K562 (cell line): ENCODE data around the gene TRIP10. TPM values are rescaled to one million over a fixed set of nuclear protein-coding genes. Genes with fewer than 3 reads are reported as not detected.

ENCODE experiments used
- DIDO1 ChIP-seq: fragments of 450-650 bp; IDR thresholded peaks from 2 replicates; pipeline ENCODE4 v1.6.1; 2016; ENCODE audit warnings: low read depth, missing biosample characterization, missing genetic modification characterization
- ELF2 ChIP-seq: fragments of 250-450 bp; sonication (Bioruptor Pico); IDR thresholded peaks from 2 replicates; pipeline ENCODE4 v1.5.0; 2021; ENCODE audit warnings: mild to moderate bottlenecking
- FOSL1 ChIP-seq: fragments of 200-800 bp; sonication (Bioruptor generic); conservative IDR thresholded peaks from 2 replicates; pipeline ENCODE4 v1.6.1; 2016; ENCODE audit warnings: missing genetic modification characterization, missing compliant biosample characterization
- IFI16 ChIP-seq: fragments of 250-450 bp; sonication (Bioruptor Pico); IDR thresholded peaks from 2 replicates; pipeline ENCODE4 v2.1.2; 2022; ENCODE audit warnings: mild to moderate bottlenecking, inconsistent platforms
- MIER1 ChIP-seq: fragments of 450-650 bp; IDR thresholded peaks from 2 replicates; pipeline ENCODE4 v1.6.1; 2016; ENCODE audit warnings: antibody characterized with exemption, mild to moderate bottlenecking, low read depth
- PCBP1 ChIP-seq: fragments of 200-400 bp; formaldehyde crosslinking; IDR thresholded peaks from 2 replicates; pipeline ENCODE4 v1.6.1; 2018; ENCODE audit warnings: mild to moderate bottlenecking, low read depth, low read length; ENCODE audit not compliant: poor library complexity, severe bottlenecking
- POLR2A ChIP-seq: fragments of 450-650 bp; conservative IDR thresholded peaks from 2 replicates; pipeline ENCODE4 v1.6.1; 2016
- POLR2AphosphoS2 ChIP-seq: IDR thresholded peaks from 2 replicates; pipeline ENCODE4 v1.6.1; 2012; ENCODE audit warnings: low read length, improper control_type of control experiment
- PPARD ChIP-seq: fragments of 250-450 bp; sonication (Bioruptor Pico); IDR thresholded peaks from 2 replicates; pipeline ENCODE4 v1.8.0; 2022; ENCODE audit warnings: inconsistent platforms, mild to moderate bottlenecking, moderate library complexity
- SNRNP70 ChIP-seq: fragments of 200-400 bp; formaldehyde crosslinking; optimal IDR thresholded peaks from 2 replicates; pipeline ENCODE3; 2017; ENCODE audit warnings: low read depth, low read length
- ZBED1 ChIP-seq: IDR thresholded peaks from 2 replicates; pipeline ENCODE4 v1.6.1; 2014
- ZNF3 ChIP-seq: fragments of 250-450 bp; sonication (Bioruptor Pico); IDR thresholded peaks from 2 replicates; pipeline ENCODE4 v1.5.0; 2021; ENCODE audit warnings: mild to moderate bottlenecking, moderate library complexity
- ZNF707 ChIP-seq: fragments of 250-450 bp; sonication (Bioruptor Pico); conservative IDR thresholded peaks from 2 replicates; pipeline ENCODE4 v1.8.0; 2022; ENCODE audit warnings: inconsistent platforms, mild to moderate bottlenecking, moderate library complexity
- ZNF717 ChIP-seq: fragments of 250-450 bp; sonication (Bioruptor Pico); IDR thresholded peaks from 2 replicates; pipeline ENCODE4 v1.5.0; 2021
- ZNF780A ChIP-seq: fragments of 250-450 bp; sonication (Bioruptor Pico); IDR thresholded peaks from 2 replicates; pipeline ENCODE4 v1.5.0; 2021; ENCODE audit warnings: mild to moderate bottlenecking
- polyA plus RNA-seq, 8 experiments: library from polyadenylated mRNA; depleted of rRNA in 4 of 8; stranded (reverse) in 5 of 8; unstranded in 3 of 8; fragments of >200 nt; fragmentation: Nextera tagmentation in 2 of 8; fragmentation: Illumina TruSeq in 1 of 8; extraction: Ambion mirVana in 2 of 8; extraction: Trizol in 1 of 8; gene quantifications; 2 replicates each; pipeline versions ENCODE4 v1.2.1 to v1.2.3, GENCODE V29; 2011 to 2014; ENCODE audit warnings: inconsistent platforms in 1 of 8, missing spikeins in 1 of 8
- total RNA-seq, 7 experiments: library from RNA; depleted of rRNA in 6 of 7; stranded (reverse); fragments of >200 nt in 6 of 7; fragmentation: Illumina TruSeq in 2 of 7; extraction: Trizol in 2 of 7; gene quantifications; 2 replicates each; pipeline versions ENCODE4 v1.2.1 to v1.2.3, GENCODE V29; 2011 to 2021; ENCODE audit warnings: low replicate concordance in 1 of 7
- TF ChIP-seq, protein P1 (sequence below): fragments of 250-450 bp; sonication (Bioruptor Pico); IDR thresholded peaks from 2 replicates; pipeline ENCODE4 v1.4.0; 2020
- TF ChIP-seq, protein P2 (sequence below): fragments of 250-450 bp; sonication (Bioruptor Pico); IDR thresholded peaks from 2 replicates; pipeline ENCODE4 v1.8.0; 2021; ENCODE audit warnings: mild to moderate bottlenecking, moderate library complexity
- TF ChIP-seq, protein P3 (sequence below), 2 experiments: IDR thresholded peaks in 1 of 2; conservative IDR thresholded peaks in 1 of 2; 2 replicates each; pipeline ENCODE4 v1.6.1; 2016; ENCODE audit warnings: low read depth in 2 of 2, mild to moderate bottlenecking in 1 of 2, missing compliant biosample characterization in 1 of 2, missing genetic modification characterization in 1 of 2, moderate library complexity in 1 of 2
- TF ChIP-seq, protein P4 (sequence below): sonication (generic); formaldehyde crosslinking; IDR thresholded peaks from 2 replicates; pipeline ENCODE4 v1.8.0; 2022; ENCODE audit warnings: mild to moderate bottlenecking, low read depth, missing genetic modification reagents

TRIP10 gene
- total and polyA plus RNA-seq, 9 of the 15 experiments (the other 6 are each of a cell fraction or from before 2014, with no cell fraction given), result 1.2 to 66.8 (median 36.1) TPM

DNA sequence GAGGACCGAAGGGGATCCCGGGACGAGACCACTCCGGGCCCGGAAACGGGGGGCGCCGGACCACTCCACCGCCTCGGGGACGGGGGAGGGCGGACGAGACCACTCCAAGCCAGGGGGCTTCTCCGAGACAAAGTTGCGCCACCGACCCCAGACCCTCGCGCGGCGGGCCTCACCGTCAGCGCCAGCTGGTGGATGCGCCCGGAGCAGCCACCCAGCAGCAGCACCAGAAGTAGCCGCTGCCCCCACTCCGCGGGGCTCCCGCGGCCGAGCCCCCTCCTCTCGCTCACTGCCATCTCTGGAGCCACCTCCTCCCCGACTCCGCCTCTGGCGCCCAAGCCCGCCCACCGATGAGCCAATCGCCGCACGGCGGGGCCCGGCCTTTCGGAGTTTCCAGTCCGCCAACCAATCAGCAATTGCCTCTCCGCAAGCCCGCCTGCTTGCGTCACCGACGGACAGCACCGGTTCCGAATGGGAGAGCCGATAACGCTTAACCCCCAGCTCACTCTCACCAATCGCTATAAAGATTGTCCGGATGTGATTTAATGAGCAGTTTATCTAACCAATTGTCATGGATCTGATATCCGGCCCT is 2.1 kb upstream of the TRIP10 start, which contains the start of gene GPR108 (continued):
- TF ChIP-seq, protein P1, sequence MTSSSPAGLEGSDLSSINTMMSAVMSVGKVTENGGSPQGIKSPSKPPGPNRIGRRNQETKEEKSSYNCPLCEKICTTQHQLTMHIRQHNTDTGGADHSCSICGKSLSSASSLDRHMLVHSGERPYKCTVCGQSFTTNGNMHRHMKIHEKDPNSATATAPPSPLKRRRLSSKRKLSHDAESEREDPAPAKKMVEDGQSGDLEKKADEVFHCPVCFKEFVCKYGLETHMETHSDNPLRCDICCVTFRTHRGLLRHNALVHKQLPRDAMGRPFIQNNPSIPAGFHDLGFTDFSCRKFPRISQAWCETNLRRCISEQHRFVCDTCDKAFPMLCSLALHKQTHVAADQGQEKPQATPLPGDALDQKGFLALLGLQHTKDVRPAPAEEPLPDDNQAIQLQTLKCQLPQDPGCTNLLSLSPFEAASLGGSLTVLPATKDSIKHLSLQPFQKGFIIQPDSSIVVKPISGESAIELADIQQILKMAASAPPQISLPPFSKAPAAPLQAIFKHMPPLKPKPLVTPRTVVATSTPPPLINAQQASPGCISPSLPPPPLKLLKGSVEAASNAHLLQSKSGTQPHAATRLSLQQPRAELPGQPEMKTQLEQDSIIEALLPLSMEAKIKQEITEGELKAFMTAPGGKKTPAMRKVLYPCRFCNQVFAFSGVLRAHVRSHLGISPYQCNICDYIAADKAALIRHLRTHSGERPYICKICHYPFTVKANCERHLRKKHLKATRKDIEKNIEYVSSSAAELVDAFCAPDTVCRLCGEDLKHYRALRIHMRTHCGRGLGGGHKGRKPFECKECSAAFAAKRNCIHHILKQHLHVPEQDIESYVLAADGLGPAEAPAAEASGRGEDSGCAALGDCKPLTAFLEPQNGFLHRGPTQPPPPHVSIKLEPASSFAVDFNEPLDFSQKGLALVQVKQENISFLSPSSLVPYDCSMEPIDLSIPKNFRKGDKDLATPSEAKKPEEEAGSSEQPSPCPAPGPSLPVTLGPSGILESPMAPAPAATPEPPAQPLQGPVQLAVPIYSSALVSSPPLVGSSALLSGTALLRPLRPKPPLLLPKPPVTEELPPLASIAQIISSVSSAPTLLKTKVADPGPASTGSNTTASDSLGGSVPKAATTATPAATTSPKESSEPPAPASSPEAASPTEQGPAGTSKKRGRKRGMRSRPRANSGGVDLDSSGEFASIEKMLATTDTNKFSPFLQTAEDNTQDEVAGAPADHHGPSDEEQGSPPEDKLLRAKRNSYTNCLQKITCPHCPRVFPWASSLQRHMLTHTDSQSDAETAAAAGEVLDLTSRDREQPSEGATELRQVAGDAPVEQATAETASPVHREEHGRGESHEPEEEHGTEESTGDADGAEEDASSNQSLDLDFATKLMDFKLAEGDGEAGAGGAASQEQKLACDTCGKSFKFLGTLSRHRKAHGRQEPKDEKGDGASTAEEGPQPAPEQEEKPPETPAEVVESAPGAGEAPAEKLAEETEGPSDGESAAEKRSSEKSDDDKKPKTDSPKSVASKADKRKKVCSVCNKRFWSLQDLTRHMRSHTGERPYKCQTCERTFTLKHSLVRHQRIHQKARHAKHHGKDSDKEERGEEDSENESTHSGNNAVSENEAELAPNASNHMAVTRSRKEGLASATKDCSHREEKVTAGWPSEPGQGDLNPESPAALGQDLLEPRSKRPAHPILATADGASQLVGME (CRISPR knock-in tag), result peak; percentile 62; the same call in 1 of the 2 replicates
- TF ChIP-seq PPARD (CRISPR knock-in tag) (no peak), SNRNP70 (no peak), ZNF707 (CRISPR knock-in tag) (no peak), ZNF780A (CRISPR knock-in tag) (no peak), DIDO1 (tag) (no peak), ZBED1 (no peak), IFI16 (CRISPR knock-in tag) (no peak), MIER1 (peak; percentile 56; the same call in 1 of the 2 replicates), POLR2A (no peak), POLR2AphosphoS2 (no peak), PCBP1 (peak; percentile 99), ZNF717 (CRISPR knock-in tag) (no peak), FOSL1 (tag) (no peak), ZNF3 (CRISPR knock-in tag) (no peak), ELF2 (peak; percentile 74)
- TF ChIP-seq, protein P2, sequence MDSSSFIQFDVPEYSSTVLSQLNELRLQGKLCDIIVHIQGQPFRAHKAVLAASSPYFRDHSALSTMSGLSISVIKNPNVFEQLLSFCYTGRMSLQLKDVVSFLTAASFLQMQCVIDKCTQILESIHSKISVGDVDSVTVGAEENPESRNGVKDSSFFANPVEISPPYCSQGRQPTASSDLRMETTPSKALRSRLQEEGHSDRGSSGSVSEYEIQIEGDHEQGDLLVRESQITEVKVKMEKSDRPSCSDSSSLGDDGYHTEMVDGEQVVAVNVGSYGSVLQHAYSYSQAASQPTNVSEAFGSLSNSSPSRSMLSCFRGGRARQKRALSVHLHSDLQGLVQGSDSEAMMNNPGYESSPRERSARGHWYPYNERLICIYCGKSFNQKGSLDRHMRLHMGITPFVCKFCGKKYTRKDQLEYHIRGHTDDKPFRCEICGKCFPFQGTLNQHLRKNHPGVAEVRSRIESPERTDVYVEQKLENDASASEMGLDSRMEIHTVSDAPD (CRISPR knock-in tag), result no peak
- TF ChIP-seq, protein P3, sequence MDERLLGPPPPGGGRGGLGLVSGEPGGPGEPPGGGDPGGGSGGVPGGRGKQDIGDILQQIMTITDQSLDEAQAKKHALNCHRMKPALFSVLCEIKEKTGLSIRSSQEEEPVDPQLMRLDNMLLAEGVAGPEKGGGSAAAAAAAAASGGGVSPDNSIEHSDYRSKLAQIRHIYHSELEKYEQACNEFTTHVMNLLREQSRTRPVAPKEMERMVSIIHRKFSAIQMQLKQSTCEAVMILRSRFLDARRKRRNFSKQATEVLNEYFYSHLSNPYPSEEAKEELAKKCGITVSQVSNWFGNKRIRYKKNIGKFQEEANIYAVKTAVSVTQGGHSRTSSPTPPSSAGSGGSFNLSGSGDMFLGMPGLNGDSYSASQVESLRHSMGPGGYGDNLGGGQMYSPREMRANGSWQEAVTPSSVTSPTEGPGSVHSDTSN (CRISPR knock-in tag; IDR thresholded peaks at IDR 0.05; ENCODE audit: low read depth), result peak; percentile 94
- TF ChIP-seq, protein P3 (tag; conservative IDR thresholded peaks at IDR 0.05; ENCODE audit: low read depth), result peak; percentile 100
- TF ChIP-seq, protein P4, sequence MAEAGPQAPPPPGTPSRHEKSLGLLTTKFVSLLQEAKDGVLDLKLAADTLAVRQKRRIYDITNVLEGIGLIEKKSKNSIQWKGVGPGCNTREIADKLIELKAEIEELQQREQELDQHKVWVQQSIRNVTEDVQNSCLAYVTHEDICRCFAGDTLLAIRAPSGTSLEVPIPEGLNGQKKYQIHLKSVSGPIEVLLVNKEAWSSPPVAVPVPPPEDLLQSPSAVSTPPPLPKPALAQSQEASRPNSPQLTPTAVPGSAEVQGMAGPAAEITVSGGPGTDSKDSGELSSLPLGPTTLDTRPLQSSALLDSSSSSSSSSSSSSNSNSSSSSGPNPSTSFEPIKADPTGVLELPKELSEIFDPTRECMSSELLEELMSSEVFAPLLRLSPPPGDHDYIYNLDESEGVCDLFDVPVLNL, result no peak
